WTC11 (cell line): ENCODE results near the gene ARPC5.

Source experiments
- ATF3 ChIP-seq: sonication (generic); formaldehyde crosslinking; conservative IDR thresholded peaks from 2 replicates; pipeline ENCODE4 v1.8.1; 2022; ENCODE audit warnings: mild to moderate bottlenecking, missing genetic modification reagents
- CREB1 ChIP-seq: sonication (generic); formaldehyde crosslinking; IDR thresholded peaks from 2 replicates; pipeline ENCODE4 v1.8.0; 2023; ENCODE audit warnings: mild to moderate bottlenecking, missing genetic modification reagents
- CTCF ChIP-seq: fragments of 200-600 bp; IDR thresholded peaks from 2 replicates; pipeline ENCODE4 v1.8.0; 2022; ENCODE audit warnings: antibody characterized with exemption
- JUN ChIP-seq: sonication (generic); formaldehyde crosslinking; IDR thresholded peaks from 2 replicates; pipeline ENCODE4 v1.8.0; 2023; ENCODE audit warnings: mild to moderate bottlenecking, missing genetic modification reagents
- MAX ChIP-seq: sonication (generic); formaldehyde crosslinking; IDR thresholded peaks from 2 replicates; pipeline ENCODE4 v1.8.0; 2022; ENCODE audit warnings: mild to moderate bottlenecking, missing genetic modification reagents
- NFYB ChIP-seq: sonication (generic); formaldehyde crosslinking; conservative IDR thresholded peaks from 2 replicates; pipeline ENCODE4 v1.8.0; 2022; ENCODE audit warnings: low read depth, missing genetic modification reagents
- USF2 ChIP-seq: sonication (generic); formaldehyde crosslinking; IDR thresholded peaks from 2 replicates; pipeline ENCODE4 v1.8.1; 2023; ENCODE audit warnings: mild to moderate bottlenecking, missing genetic modification reagents, moderate library complexity
- ZNF121 ChIP-seq: sonication (generic); formaldehyde crosslinking; IDR thresholded peaks from 2 replicates; pipeline ENCODE4 v1.8.0; 2023; ENCODE audit warnings: missing genetic modification reagents
- ZNF281 ChIP-seq: sonication (generic); formaldehyde crosslinking; IDR thresholded peaks from 2 replicates; pipeline ENCODE4 v1.8.0; 2023; ENCODE audit warnings: mild to moderate bottlenecking, missing genetic modification reagents

- TF ChIP-seq CTCF = no peak
- TF ChIP-seq ZNF121 (CRISPR knock-in tag) = no peak
- no peak for TF ChIP-seq USF2 (CRISPR knock-in tag)
- no peak for TF ChIP-seq CREB1 (CRISPR knock-in tag)
- no peak for TF ChIP-seq MAX (CRISPR knock-in tag)
- no peak for TF ChIP-seq JUN (CRISPR knock-in tag)
- no peak for TF ChIP-seq NFYB (CRISPR knock-in tag)
- no peak for TF ChIP-seq ATF3
- no peak for TF ChIP-seq ZNF281 (CRISPR knock-in tag)
Measured at GRCh38 chr1:183636334-183636682, 725 bp upstream of the ARPC5 start.
